ENCODE results near the gene CLDN15. TPM values are rescaled to one million over a fixed set of nuclear protein-coding genes. Genes with fewer than 3 reads are reported as not detected.

Gene CLDN15
- total RNA-seq, 2 experiments from 2014 or later = 26.6 to 30.1 TPM

GRCh38 chr7:101225650-101226049 is 12.0 kb downstream of the CLDN15 start:
- POLR2A ChIA-PET = interaction anchor here (0.6 to 1.8 kb wide), 3 partner anchors 8 to 79 kb away, joined by 3 to 8 read pairs (median 5); partner anchors contain the start of genes PLOD3 and ZNHIT1
- DNase-seq (no peak), ATAC-seq (ENCODE audit: low read depth) (no peak)
- Mint-ChIP-seq H3K9me3 (no peaks in the 10 kb centered on the region), H3K27me3 (no peaks in the 10 kb centered on the region), H3K4me3 (no peak overlapping the region), H3K27ac (no peak overlapping the region), H3K36me3 (peaks cover 22% of the 10 kb centered on the region), H3K4me1 (peaks cover 2% of the 10 kb centered on the region)

GRCh38 chr7:101223528-101223927 is 14.1 kb downstream of the CLDN15 start:
- ATAC-seq (ENCODE audit: low read depth) (no peak), DNase-seq (no peak)
- Mint-ChIP-seq H3K36me3 (peaks cover 19% of the 10 kb centered on the region), H3K9me3 (no peaks in the 10 kb centered on the region), H3K27me3 (no peaks in the 10 kb centered on the region), H3K4me3 (no peak overlapping the region), H3K27ac (no peak overlapping the region), H3K4me1 (peaks cover 15% of the 10 kb centered on the region)
- POLR2A ChIA-PET = no interaction called here

GRCh38 chr7:101222275-101222830 is 15.2 kb downstream of the CLDN15 start:
- H3K36me3 Mint-ChIP-seq = peaks cover 18% of the 10 kb centered on the region
- no peaks in the 10 kb centered on the region for H3K27me3 Mint-ChIP-seq
- H3K4me3 Mint-ChIP-seq = no peak overlapping the region
- H3K27ac Mint-ChIP-seq = no peak overlapping the region
- no peak for DNase-seq
- ATAC-seq (ENCODE audit: low read depth) = no peak
- POLR2A ChIA-PET = interaction anchor here (0.5 to 0.9 kb wide), 2 partner anchors 78 to 137 kb away, joined by 3 read pairs; partner anchors contain the start of gene TRIM56
- peaks cover 15% of the 10 kb centered on the region for H3K4me1 Mint-ChIP-seq
- no peaks in the 10 kb centered on the region for H3K9me3 Mint-ChIP-seq

GRCh38 chr7:101220295-101220694 is 17.3 kb downstream of the CLDN15 start:
- no peak overlapping the region for H3K27ac Mint-ChIP-seq
- peaks cover 22% of the 10 kb centered on the region for H3K4me1 Mint-ChIP-seq
- ATAC-seq (ENCODE audit: low read depth) = no peak
- POLR2A ChIA-PET = interaction anchor here (1.7 kb wide), 1 partner anchor 24 kb away, joined by 4 read pairs; no protein-coding TSS in a partner anchor
- DNase-seq = no peak
- peaks cover 19% of the 10 kb centered on the region for H3K36me3 Mint-ChIP-seq
- H3K27me3 Mint-ChIP-seq = no peaks in the 10 kb centered on the region
- H3K9me3 Mint-ChIP-seq = no peaks in the 10 kb centered on the region
- H3K4me3 Mint-ChIP-seq = no peak overlapping the region

GRCh38 chr7:101218236-101219125 is 19.1 kb downstream of the CLDN15 start:
- H3K27me3 Mint-ChIP-seq = no peaks in the 10 kb centered on the region
- peak; percentile 11 for ATAC-seq (ENCODE audit: low read depth)
- H3K36me3 Mint-ChIP-seq = peaks cover 11% of the 10 kb centered on the region
- H3K4me1 Mint-ChIP-seq = peaks cover 22% of the 10 kb centered on the region
- no peak for DNase-seq
- POLR2A ChIA-PET = interaction anchor here (0.9 to 2.6 kb wide), 12 partner anchors 8 to 1136 kb away, joined by 3 to 36 read pairs (median 6); partner anchors contain the start of genes FIS1, IFT22, MOGAT3 and SRRT
- peak overlapping the region; percentile 90 for H3K4me3 Mint-ChIP-seq
- peak overlapping the region; percentile 88 for H3K27ac Mint-ChIP-seq
- no peaks in the 10 kb centered on the region for H3K9me3 Mint-ChIP-seq

GRCh38 chr7:101217388-101218235 is 20.0 kb downstream of the CLDN15 start, which contains the start of the genes PLOD3 and ZNHIT1:
PLOD3 (minus strand) TSS chr7:101217581; CDS start chr7:101217274, 307 bp downstream.
ZNHIT1 (plus strand) TSS chr7:101218165; CDS start chr7:101218196, 31 bp downstream.
- peaks cover 22% of the 10 kb centered on the region for H3K4me1 Mint-ChIP-seq

GRCh38 chr7:101216860-101217387 is 20.7 kb downstream of the CLDN15 start:
- Mint-ChIP-seq H3K4me3 (peak overlapping the region; percentile 90), H3K27me3 (no peaks in the 10 kb centered on the region), H3K4me1 (peaks cover 22% of the 10 kb centered on the region), H3K9me3 (no peaks in the 10 kb centered on the region), H3K36me3 (peaks cover 5% of the 10 kb centered on the region), H3K27ac (peak overlapping the region; percentile 57)
- ATAC-seq (ENCODE audit: low read depth) = no peak
- POLR2A ChIA-PET = interaction anchor here (0.7 to 2.6 kb wide), 10 partner anchors 10 to 327 kb away, joined by 3 to 36 read pairs (median 6); partner anchors contain the start of genes FIS1, IFT22, TRIM56 and UFSP1
- no peak for DNase-seq

More at GRCh38 chr7:101217388-101218235, 20.0 kb downstream of the CLDN15 start, which contains the start of the genes PLOD3 and ZNHIT1:
- peak; percentile 79 for ATAC-seq (ENCODE audit: low read depth)
- POLR2A ChIA-PET = interaction anchor here (0.6 to 2.6 kb wide), 17 partner anchors 8 to 1135 kb away, joined by 3 to 36 read pairs (median 5); partner anchors contain the start of genes FIS1, IFT22, MOGAT3 and SRRT
- no peaks in the 10 kb centered on the region for H3K9me3 Mint-ChIP-seq
- no peaks in the 10 kb centered on the region for H3K27me3 Mint-ChIP-seq
- H3K4me3 Mint-ChIP-seq = peak within 1 kb of the TSS; percentile 90
- peak within 1 kb of the TSS; percentile 88 for H3K27ac Mint-ChIP-seq
- DNase-seq = peak; percentile 91
- peaks cover 8% of the 10 kb centered on the region for H3K36me3 Mint-ChIP-seq

- Mint-ChIP-seq H3K4me3 (peak overlapping the region; percentile 90), H3K27ac (peak overlapping the region; percentile 57), H3K27me3 (no peaks in the 10 kb centered on the region), H3K9me3 (no peaks in the 10 kb centered on the region), H3K4me1 (peaks cover 20% of the 10 kb centered on the region), H3K36me3 (peaks cover 5% of the 10 kb centered on the region)
- POLR2A ChIA-PET = interaction anchor here (1.5 to 2.6 kb wide), 2 partner anchors 28 to 72 kb away, joined by 5 to 36 read pairs; partner anchors contain the start of gene FIS1
- DNase-seq (no peak), ATAC-seq (ENCODE audit: low read depth) (no peak)
These were observed 21.4 kb downstream of the CLDN15 start for GRCh38 chr7:101216001-101216859.

- Mint-ChIP-seq H3K4me3 (no peak overlapping the region), H3K27me3 (no peaks in the 10 kb centered on the region), H3K9me3 (no peaks in the 10 kb centered on the region), H3K36me3 (peaks cover 12% of the 10 kb centered on the region), H3K4me1 (peaks cover 7% of the 10 kb centered on the region), H3K27ac (no peak overlapping the region)
- POLR2A ChIA-PET = no interaction called here
- ATAC-seq (ENCODE audit: low read depth) (no peak), DNase-seq (no peak)
These were observed 25.6 kb downstream of the CLDN15 start for GRCh38 chr7:101212014-101212413.

- Mint-ChIP-seq H3K4me1 (peaks cover 4% of the 10 kb centered on the region), H3K27me3 (no peaks in the 10 kb centered on the region), H3K9me3 (no peaks in the 10 kb centered on the region), H3K27ac (no peak overlapping the region), H3K36me3 (peaks cover 12% of the 10 kb centered on the region), H3K4me3 (no peak overlapping the region)
- ATAC-seq (ENCODE audit: low read depth) (no peak), DNase-seq (no peak)
- POLR2A ChIA-PET = no interaction called here
These were observed 26.1 kb downstream of the CLDN15 start for GRCh38 chr7:101211501-101211900.

- DNase-seq = no peak
- POLR2A ChIA-PET = no interaction called here
- Mint-ChIP-seq H3K36me3 (peaks cover 12% of the 10 kb centered on the region), H3K4me3 (no peak overlapping the region), H3K4me1 (no peaks in the 10 kb centered on the region), H3K9me3 (no peaks in the 10 kb centered on the region), H3K27me3 (no peaks in the 10 kb centered on the region), H3K27ac (no peak overlapping the region)
- no peak for ATAC-seq (ENCODE audit: low read depth)
These were observed 27.5 kb downstream of the CLDN15 start for GRCh38 chr7:101210143-101210542.
